HEK293 (cell line): Measurements from ENCODE around the gene KLB.

Experiments used
- CTCF ChIA-PET: fragments of 350-600 bp; formaldehyde crosslinking; extraction: SDS; loops from one replicate; lab custom pipeline; 2021; ENCODE audit warnings: antibody characterized with exemption; lab: Yijun Ruan, JAX
- POLR2A ChIA-PET: fragments of 300-600 bp; formaldehyde crosslinking; extraction: SDS; loops from one replicate; lab custom pipeline; 2020; ENCODE audit warnings: antibody characterized with exemption, inconsistent platforms; lab: Yijun Ruan, JAX
- H3K27ac ChIP-seq: fragments of 200-500 bp; sonication (Bioruptor generic); 2 replicates; pipeline ENCODE4 v1.5.1; 2014; ENCODE audit warnings: low read depth, low read length, control low read depth, inconsistent platforms; ENCODE audit errors: extremely low read depth
- H3K36me3 ChIP-seq, 2 experiments: fragments of 200-500 bp in 1 of 2; sonication (Bioruptor generic) in 1 of 2; 1 replicate in 1 of 2; 2 replicates in 1 of 2; pipeline ENCODE4 v1.5.1; 2014 to 2017; ENCODE audit warnings: inconsistent platforms in 2 of 2, low read length in 2 of 2; ENCODE audit not compliant: control insufficient read depth in 2 of 2, insufficient read depth in 1 of 2
- H3K4me1 ChIP-seq: fragments of 200-500 bp; sonication (Bioruptor generic); 2 replicates; pipeline ENCODE4 v1.5.1; 2014; ENCODE audit warnings: mild to moderate bottlenecking, low read length, inconsistent platforms; ENCODE audit not compliant: control insufficient read depth, insufficient read depth
- H3K4me3 ChIP-seq: 2 replicates; pipeline ENCODE4 v1.5.1; 2011; ENCODE audit warnings: low read depth, mild to moderate bottlenecking, control low read depth, low read length, moderate library complexity
- H3K9me3 ChIP-seq: fragments of 200-500 bp; sonication (Bioruptor generic); 2 replicates; pipeline ENCODE4 v1.5.1; 2014; ENCODE audit warnings: low read depth, low read length, inconsistent platforms; ENCODE audit not compliant: control insufficient read depth, insufficient read depth
- ATF2 ChIP-seq: fragments of 450-650 bp; formaldehyde crosslinking; IDR thresholded peaks from 2 replicates; pipeline ENCODE4 v1.5.1; 2016; ENCODE audit warnings: missing biosample characterization, missing genetic modification characterization, low read depth
- GFI1B ChIP-seq: fragments of 450-650 bp; formaldehyde crosslinking; IDR thresholded peaks from 2 replicates; pipeline ENCODE4 v1.5.1; 2016; ENCODE audit warnings: missing biosample characterization, missing genetic modification characterization
- KLF1 ChIP-seq: fragments of 450-650 bp; formaldehyde crosslinking; IDR thresholded peaks from 2 replicates; pipeline ENCODE4 v1.5.1; 2016; ENCODE audit warnings: missing biosample characterization, missing genetic modification characterization
- KLF10 ChIP-seq: fragments of 450-650 bp; IDR thresholded peaks from 2 replicates; pipeline ENCODE4 v1.5.1; 2018; ENCODE audit warnings: missing biosample characterization, mild to moderate bottlenecking, missing genetic modification characterization
- KLF8 ChIP-seq: fragments of 450-650 bp; formaldehyde crosslinking; IDR thresholded peaks from 2 replicates; pipeline ENCODE4 v1.5.1; 2016; ENCODE audit warnings: missing biosample characterization, missing genetic modification characterization
- SP2 ChIP-seq: fragments of 450-650 bp; formaldehyde crosslinking; IDR thresholded peaks from 2 replicates; pipeline ENCODE4 v1.5.1; 2016; ENCODE audit warnings: missing biosample characterization, missing genetic modification characterization
- SP3 ChIP-seq: fragments of 450-650 bp; formaldehyde crosslinking; IDR thresholded peaks from 2 replicates; pipeline ENCODE4 v1.5.1; 2016; ENCODE audit warnings: missing biosample characterization, missing genetic modification characterization
- ZBTB11 ChIP-seq: fragments of 450-650 bp; formaldehyde crosslinking; conservative IDR thresholded peaks from 2 replicates; pipeline ENCODE4 v1.5.1; 2016; ENCODE audit warnings: low read depth, missing biosample characterization, missing genetic modification characterization
- ZBTB20 ChIP-seq: fragments of 450-650 bp; formaldehyde crosslinking; IDR thresholded peaks from 2 replicates; pipeline ENCODE4 v1.5.1; 2016; ENCODE audit warnings: missing biosample characterization, missing genetic modification characterization
- ZBTB8A ChIP-seq: fragments of 450-650 bp; formaldehyde crosslinking; IDR thresholded peaks from 2 replicates; pipeline ENCODE4 v1.5.1; 2016; ENCODE audit warnings: missing biosample characterization, missing genetic modification characterization
- ZIC2 ChIP-seq: fragments of 450-650 bp; formaldehyde crosslinking; IDR thresholded peaks from 2 replicates; pipeline ENCODE4 v1.5.1; 2016; ENCODE audit warnings: missing biosample characterization, missing genetic modification characterization
- ZNF112 ChIP-seq: fragments of 450-650 bp; formaldehyde crosslinking; IDR thresholded peaks from 2 replicates; pipeline ENCODE4 v1.5.0; 2017; ENCODE audit warnings: missing biosample characterization, missing genetic modification characterization
- ZNF121 ChIP-seq: fragments of 450-650 bp; formaldehyde crosslinking; IDR thresholded peaks from 2 replicates; pipeline ENCODE4 v1.5.1; 2016; ENCODE audit warnings: missing biosample characterization, missing genetic modification characterization
- ZNF202 ChIP-seq: fragments of 450-650 bp; formaldehyde crosslinking; IDR thresholded peaks from 2 replicates; pipeline ENCODE4 v1.5.1; 2016; ENCODE audit warnings: missing biosample characterization, missing genetic modification characterization, borderline replicate concordance
- ZNF280C ChIP-seq: fragments of 450-650 bp; formaldehyde crosslinking; IDR thresholded peaks from 2 replicates; pipeline ENCODE4 v1.5.1; 2016; ENCODE audit warnings: missing biosample characterization, missing genetic modification characterization
- ZNF302 ChIP-seq: fragments of 450-650 bp; formaldehyde crosslinking; IDR thresholded peaks from 2 replicates; pipeline ENCODE4 v1.5.1; 2016; ENCODE audit warnings: missing biosample characterization, missing genetic modification characterization, low read depth
- ZNF37A ChIP-seq: fragments of 450-650 bp; IDR thresholded peaks from 2 replicates; pipeline ENCODE4 v1.5.1; 2018; ENCODE audit warnings: missing biosample characterization, missing genetic modification characterization
- ZNF394 ChIP-seq: fragments of 450-650 bp; formaldehyde crosslinking; IDR thresholded peaks from 2 replicates; pipeline ENCODE4 v1.5.1; 2016; ENCODE audit warnings: missing biosample characterization, missing genetic modification characterization, mild to moderate bottlenecking, moderate library complexity, borderline replicate concordance
- ZNF785 ChIP-seq: fragments of 450-650 bp; formaldehyde crosslinking; IDR thresholded peaks from 2 replicates; pipeline ENCODE4 v1.5.1; 2016; ENCODE audit warnings: missing biosample characterization, missing genetic modification characterization
- ZNF791 ChIP-seq: fragments of 450-650 bp; formaldehyde crosslinking; IDR thresholded peaks from 2 replicates; pipeline ENCODE4 v1.5.1; 2016; ENCODE audit warnings: missing biosample characterization, missing genetic modification characterization
- ZXDB ChIP-seq: fragments of 450-650 bp; formaldehyde crosslinking; IDR thresholded peaks from 2 replicates; pipeline ENCODE4 v1.5.1; 2016; ENCODE audit warnings: missing biosample characterization, missing genetic modification characterization
- TF ChIP-seq, protein P1 (sequence below): IDR thresholded peaks from 2 replicates; pipeline ENCODE4 v1.6.1; 2011; ENCODE audit warnings: mild to moderate bottlenecking, low read depth, low read length, borderline replicate concordance
- TF ChIP-seq, protein P2 (sequence below): fragments of 450-650 bp; formaldehyde crosslinking; optimal IDR thresholded peaks from 2 replicates; pipeline ENCODE3; 2016; ENCODE audit warnings: missing biosample characterization, mild to moderate bottlenecking, missing genetic modification characterization
- TF ChIP-seq, protein P3 (sequence below): fragments of 450-650 bp; formaldehyde crosslinking; IDR thresholded peaks from 2 replicates; pipeline ENCODE4 v1.5.1; 2017; ENCODE audit warnings: missing biosample characterization, missing genetic modification characterization

Gene KLB

GRCh38 chr4:39415678-39416283, 9.1 kb downstream of the KLB start (continued):
- TF ChIP-seq ATF2 (tag by site-specific recombination): no peak
- TF ChIP-seq KLF1 (tag by site-specific recombination): no peak
- no peak for TF ChIP-seq ZXDB (tag by site-specific recombination)
- TF ChIP-seq ZNF202 (tag by site-specific recombination): no peak
- no peak for TF ChIP-seq ZBTB20 (tag by site-specific recombination)
- TF ChIP-seq ZNF112 (tag by site-specific recombination): no peak
- no peak for TF ChIP-seq ZNF791 (tag by site-specific recombination)
- TF ChIP-seq SP2 (tag by site-specific recombination): no peak
- no peak for TF ChIP-seq GFI1B

- H3K4me3 ChIP-seq: no peak overlapping the region
- H3K9me3 ChIP-seq: no peaks in the 10 kb centered on the region
- ChIA-PET CTCF (interaction anchor here (0.7 kb wide), 2 partner anchors 139 to 548 kb away, joined by 3 read pairs; no protein-coding TSS in a partner anchor), POLR2A (no interaction called here)
- no peak overlapping the region for H3K27ac ChIP-seq
- no peaks in the 10 kb centered on the region for H3K4me1 ChIP-seq
- H3K36me3 ChIP-seq: no peaks in the 10 kb centered on the region
- TF ChIP-seq SP3 (tag by site-specific recombination) (no peak), ZNF121 (tag by site-specific recombination) (no peak), ZIC2 (tag by site-specific recombination) (no peak), KLF10 (tag by site-specific recombination) (no peak), ZNF791 (tag by site-specific recombination) (no peak), ZNF37A (tag by site-specific recombination) (no peak), ZNF302 (tag by site-specific recombination) (no peak), KLF8 (tag by site-specific recombination) (no peak), ZNF785 (no peak), ZBTB11 (tag by site-specific recombination) (no peak), ZNF112 (tag by site-specific recombination) (no peak), ZBTB8A (tag by site-specific recombination) (no peak), ZNF280C (no peak), ZNF394 (tag by site-specific recombination) (no peak)
- TF ChIP-seq, protein P1, sequence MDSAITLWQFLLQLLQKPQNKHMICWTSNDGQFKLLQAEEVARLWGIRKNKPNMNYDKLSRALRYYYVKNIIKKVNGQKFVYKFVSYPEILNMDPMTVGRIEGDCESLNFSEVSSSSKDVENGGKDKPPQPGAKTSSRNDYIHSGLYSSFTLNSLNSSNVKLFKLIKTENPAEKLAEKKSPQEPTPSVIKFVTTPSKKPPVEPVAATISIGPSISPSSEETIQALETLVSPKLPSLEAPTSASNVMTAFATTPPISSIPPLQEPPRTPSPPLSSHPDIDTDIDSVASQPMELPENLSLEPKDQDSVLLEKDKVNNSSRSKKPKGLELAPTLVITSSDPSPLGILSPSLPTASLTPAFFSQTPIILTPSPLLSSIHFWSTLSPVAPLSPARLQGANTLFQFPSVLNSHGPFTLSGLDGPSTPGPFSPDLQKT: no peak
- TF ChIP-seq, protein P2, sequence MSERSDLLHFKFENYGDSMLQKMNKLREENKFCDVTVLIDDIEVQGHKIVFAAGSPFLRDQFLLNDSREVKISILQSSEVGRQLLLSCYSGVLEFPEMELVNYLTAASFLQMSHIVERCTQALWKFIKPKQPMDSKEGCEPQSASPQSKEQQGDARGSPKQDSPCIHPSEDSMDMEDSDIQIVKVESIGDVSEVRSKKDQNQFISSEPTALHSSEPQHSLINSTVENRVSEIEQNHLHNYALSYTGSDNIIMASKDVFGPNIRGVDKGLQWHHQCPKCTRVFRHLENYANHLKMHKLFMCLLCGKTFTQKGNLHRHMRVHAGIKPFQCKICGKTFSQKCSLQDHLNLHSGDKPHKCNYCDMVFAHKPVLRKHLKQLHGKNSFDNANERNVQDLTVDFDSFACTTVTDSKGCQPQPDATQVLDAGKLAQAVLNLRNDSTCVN (tag by site-specific recombination): no peak
- TF ChIP-seq, protein P3, sequence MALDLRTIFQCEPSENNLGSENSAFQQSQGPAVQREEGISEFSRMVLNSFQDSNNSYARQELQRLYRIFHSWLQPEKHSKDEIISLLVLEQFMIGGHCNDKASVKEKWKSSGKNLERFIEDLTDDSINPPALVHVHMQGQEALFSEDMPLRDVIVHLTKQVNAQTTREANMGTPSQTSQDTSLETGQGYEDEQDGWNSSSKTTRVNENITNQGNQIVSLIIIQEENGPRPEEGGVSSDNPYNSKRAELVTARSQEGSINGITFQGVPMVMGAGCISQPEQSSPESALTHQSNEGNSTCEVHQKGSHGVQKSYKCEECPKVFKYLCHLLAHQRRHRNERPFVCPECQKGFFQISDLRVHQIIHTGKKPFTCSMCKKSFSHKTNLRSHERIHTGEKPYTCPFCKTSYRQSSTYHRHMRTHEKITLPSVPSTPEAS (tag by site-specific recombination): no peak
These were observed 15.5 kb downstream of the KLB start for GRCh38 chr4:39422247-39422646.
